Measurements from ENCODE around the gene S100A12.
"Not testable (repeated sequence)": the region's sequence is repeated elsewhere in the genome, so short reads cannot be mapped to it uniquely, and the experiment has no call there.

Gene S100A12

GRCh38 chr1:153353226-153353947 is 22.0 kb downstream of the S100A12 start:
- no peak for DNase-seq (ENCODE audit: low spot score)

GRCh38 chr1:153352523-153352922 is 22.9 kb downstream of the S100A12 start:
- DNase-seq (ENCODE audit: low spot score): peak; percentile 64

GRCh38 chr1:153350321-153350957 is 25.0 kb downstream of the S100A12 start:
- no peak for DNase-seq (ENCODE audit: low spot score)

GRCh38 chr1:153349363-153350320 is 25.8 kb downstream of the S100A12 start:
- no peak for DNase-seq (ENCODE audit: low spot score)

DNA sequence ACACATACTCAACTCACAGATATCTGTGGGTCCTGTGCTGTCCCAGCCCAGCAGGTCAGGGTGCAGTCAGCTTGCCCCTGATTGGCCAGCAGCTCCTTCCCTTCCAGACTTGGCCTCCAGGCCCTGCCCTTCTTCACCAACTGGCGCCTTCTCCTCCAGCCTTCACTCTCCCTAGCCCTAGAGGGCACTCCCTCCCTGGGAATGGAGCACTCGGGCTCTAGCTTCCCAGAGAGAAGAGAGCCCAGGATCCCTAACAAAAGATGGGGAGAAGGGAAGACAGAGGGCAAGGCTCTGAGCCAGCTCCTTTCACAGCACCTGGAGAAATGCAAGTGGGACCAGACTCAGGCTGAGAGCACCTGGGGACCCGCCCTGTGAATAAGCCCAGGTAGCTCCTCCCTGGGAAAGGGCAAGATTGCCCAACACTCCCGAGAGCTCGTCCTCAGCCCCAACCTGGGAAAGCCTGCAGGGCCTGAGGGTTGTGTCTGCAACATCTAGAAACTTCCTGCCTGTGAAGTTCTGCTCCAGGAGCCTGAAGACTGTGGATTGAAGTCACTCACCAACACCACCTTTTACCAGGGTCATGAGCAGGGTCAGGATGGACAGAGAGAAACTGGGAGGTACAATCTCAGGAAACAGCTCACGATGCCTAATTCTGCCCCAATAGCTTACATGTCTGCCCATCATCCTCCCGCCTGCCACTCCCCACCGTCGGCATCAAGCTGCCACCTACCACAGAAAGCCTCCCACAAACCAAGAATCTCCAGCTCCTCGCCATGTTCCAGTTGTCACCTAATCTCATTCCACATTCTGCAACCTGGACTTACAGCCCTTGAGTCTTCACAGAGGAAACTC is 26.7 kb downstream of the S100A12 start, which contains the start of gene PGLYRP4:
TSS of gene PGLYRP4 (minus strand) at position 331 of the 852 bp plus-strand sequence. CDS start 909 bp downstream, outside the sequence.
- DNase-seq (ENCODE audit: low spot score): no peak

DNA sequence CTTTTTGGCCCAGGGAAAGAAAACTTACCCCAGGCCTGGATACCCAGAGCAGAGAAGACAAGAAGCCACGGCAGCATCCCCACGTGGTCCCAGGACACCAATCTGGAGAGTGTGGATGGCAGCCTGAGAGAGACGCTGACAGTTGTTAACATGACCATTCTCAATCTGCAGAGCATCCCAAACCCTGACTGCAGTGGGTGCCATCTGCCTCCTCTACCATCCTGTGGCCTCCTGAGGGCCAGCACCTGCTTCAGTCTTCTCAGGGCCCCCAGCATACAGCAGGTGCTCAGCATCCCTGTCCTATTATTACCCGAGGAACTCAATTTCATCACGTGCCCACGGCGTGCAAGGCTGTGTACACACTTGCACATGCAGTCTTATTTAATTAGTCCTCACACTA is 27.6 kb downstream of the S100A12 start:
- no peak for DNase-seq (ENCODE audit: low spot score)

DNA sequence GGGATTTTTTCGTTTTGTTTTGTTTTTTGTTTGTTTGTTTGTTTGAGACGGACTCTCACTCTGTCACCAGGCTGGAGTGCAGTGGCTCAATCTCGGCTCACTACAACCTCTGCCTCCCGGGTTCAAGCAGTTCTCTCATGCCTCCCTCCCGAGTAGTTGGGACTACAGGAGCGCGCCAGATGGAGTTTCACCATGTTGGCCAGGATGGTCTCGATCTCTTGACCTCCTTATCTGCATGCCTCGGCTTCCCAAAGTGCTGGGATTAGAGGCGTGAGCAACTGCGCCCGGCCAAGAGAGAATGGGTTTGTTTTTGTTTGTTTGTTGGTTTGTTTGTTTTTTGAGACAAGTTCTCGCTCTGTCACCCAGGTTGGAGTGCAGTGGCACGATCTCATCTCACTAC is 28.4 kb downstream of the S100A12 start:
- DNase-seq (ENCODE audit: low spot score): not testable (repeated sequence)

GRCh38 chr1:153346077-153346723 is 29.2 kb downstream of the S100A12 start:
- no peak for DNase-seq (ENCODE audit: low spot score)

DNA sequence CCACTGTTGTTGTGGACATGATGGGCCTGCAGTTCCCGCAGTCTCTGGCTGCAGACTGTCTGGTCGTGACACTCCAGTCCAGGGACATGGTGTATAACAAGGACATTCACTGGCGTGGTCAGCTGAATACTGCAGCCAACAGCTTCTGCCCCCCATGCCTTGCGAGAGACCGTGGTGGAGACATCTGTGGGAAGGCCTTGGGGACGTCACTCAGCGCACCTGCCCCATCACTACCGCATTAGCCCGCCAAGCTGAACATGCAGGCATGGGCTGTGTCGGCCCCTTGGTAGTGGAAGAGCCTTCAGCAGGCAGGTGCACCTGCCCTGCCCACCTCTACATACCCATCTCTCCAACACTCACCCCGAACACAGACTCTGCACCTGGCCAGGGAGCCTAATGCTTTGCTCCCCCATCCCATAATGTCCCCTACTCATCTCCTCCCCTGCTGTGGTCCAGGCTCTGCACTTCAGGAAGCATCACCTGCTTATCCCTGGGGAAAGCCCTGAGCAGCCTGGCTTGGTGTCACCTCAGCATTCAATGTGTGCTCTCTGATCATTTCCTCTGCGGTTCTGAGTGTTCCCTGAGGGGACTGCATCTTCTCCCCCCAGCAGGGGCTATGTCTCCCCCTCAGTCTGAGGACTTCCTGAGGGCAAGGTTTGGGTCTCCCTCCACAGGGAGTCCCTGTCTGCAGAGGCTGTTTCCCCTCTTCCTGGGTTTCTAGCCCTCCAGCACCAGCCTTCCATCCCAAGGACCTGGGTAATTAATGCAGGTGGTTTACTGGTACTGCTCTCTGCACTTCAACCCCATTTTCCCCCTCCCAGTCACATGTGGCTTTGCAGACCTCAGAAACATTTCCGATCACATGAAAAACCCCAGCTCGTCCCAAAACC is 30.0 kb downstream of the S100A12 start:
- no peak for DNase-seq (ENCODE audit: low spot score)

DNA sequence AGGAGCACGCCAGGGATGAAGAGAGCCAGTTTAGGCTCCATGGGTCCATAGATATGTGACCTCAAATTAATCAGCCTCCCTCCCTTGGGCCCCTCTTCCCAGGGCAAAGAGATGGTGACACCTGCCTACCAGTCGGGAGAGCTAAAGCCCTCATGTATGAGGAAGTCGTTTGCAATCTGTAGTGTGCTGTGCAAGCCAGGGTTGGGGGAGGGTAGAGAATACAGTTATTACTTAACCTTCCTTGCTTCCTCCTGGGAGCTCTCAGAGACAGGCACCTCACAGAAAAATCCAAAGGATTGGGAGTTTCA is 30.7 kb downstream of the S100A12 start:
- no peak for DNase-seq (ENCODE audit: low spot score)

GRCh38 chr1:153343811-153344717 is 31.4 kb downstream of the S100A12 start:
- no peak for DNase-seq (ENCODE audit: low spot score)

DNA sequence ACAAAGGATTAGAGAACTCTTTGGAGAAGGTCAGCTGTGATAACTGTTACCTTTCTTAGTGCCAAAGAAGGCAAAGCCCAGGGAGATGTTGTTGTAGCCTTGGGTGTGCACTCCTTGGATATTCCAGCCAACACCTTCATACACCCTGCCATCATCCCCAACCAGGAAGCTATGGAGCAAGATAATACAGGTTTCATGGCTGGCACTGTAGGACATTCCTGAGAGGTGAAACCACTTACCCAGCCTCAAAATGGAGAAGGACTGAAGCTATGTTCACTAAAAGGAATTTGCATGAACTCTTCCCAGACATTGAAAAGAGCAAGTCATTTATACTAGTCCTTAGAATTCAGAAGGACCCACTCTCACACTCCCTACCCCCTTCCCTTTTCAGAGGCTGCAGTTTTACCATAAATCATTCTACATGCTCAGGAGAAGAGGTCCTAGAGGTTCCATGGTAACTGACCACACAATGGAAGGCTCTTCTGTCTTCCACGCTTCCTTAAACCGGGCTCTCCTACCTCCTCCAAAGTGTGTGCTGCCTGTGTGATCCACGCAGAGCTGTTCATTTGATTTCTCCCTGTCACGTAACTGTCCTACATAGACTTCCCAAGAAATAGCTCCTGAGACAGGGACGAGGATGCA is 32.3 kb downstream of the S100A12 start:
- DNase-seq (ENCODE audit: low spot score): no peak

GRCh38 chr1:153342178-153342577 is 33.2 kb downstream of the S100A12 start:
- DNase-seq (ENCODE audit: low spot score): no peak

DNA sequence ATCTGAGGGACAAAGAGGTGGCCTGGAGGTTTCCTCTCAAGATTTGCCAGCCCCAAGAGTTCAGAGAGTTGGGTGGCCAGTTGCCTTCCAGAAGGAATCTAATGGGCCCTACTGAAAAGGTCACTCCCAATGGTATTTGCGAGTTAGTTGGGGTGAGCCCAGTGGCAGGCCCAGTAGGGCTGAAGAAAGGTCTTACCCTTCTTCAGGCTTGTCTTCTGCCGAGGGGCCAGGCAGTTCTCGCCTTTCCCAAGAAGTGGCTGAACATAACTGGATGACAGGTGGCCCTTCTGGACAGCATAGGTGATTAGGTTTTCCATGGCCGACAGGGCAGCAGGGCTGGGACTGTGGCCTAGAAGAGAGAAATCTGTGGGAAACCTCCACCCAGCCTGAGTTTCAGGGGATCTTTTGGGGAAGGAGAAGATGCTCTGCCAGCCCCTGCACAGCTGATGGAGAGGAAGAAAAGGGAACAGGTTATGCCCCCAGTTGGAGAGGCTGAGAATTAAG is 33.9 kb downstream of the S100A12 start:
- no peak for DNase-seq (ENCODE audit: low spot score)

GRCh38 chr1:153340356-153340755 is 35.1 kb downstream of the S100A12 start:
- DNase-seq (ENCODE audit: low spot score): no peak

DNA sequence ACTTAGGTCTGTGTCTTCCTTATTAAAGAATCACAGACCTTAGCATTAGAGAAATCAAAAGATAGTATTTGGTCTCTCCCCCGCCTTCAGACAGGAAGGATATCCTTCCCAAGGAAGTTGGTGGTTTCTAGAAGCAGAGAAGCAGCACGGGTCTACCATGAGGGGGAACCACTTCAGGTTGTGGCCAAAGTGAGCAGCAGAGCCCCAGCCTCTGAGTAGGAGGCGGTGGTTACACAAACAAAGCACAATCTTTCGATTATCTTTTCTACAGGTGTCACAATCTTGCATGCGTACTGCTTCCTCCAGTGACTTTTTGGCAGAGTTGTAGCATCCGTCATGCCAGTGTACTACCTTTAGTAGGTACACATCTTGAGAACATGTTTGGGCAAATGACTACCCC is 35.6 kb downstream of the S100A12 start:
- no peak for DNase-seq (ENCODE audit: low spot score)

GRCh38 chr1:153337980-153338853 is 37.2 kb downstream of the S100A12 start:
- DNase-seq (ENCODE audit: low spot score): no peak

All from activated CD4-positive, alpha-beta T cell treated with anti-CD3 and anti-CD28 coated beads, Interleukin-2, Interleukin-4, amounts not matched to agents 100 ng/mL and 50 ng/mL, durations not matched to agents 16 hours and 8 hours (primary cell).